ENCODE data around the gene CCDC82.

CCDC82 gene

GRCh38 chr11:96388891-96389719, 607 bp downstream of the CCDC82 start:
- H3K27me3 Mint-ChIP-seq, result no peaks in the 10 kb centered on the region
- DNase-seq (no peak), ATAC-seq (replicated peaks) (peak; percentile 61 to 62)
- no peaks in the 10 kb centered on the region for H3K9me3 Mint-ChIP-seq
- peak overlapping the region; percentile 87 to 90 for H3K4me3 Mint-ChIP-seq
- H3K36me3 Mint-ChIP-seq, result peaks cover 18 to 23% of the 10 kb centered on the region in 2 donors
- peaks cover 18 to 45% of the 10 kb centered on the region in 2 donors for H3K4me1 Mint-ChIP-seq
- H3K27ac Mint-ChIP-seq, result peak overlapping the region; percentile 95

- H3K4me1 Mint-ChIP-seq, result peaks cover 15 to 29% of the 10 kb centered on the region in 2 donors
- DNase-seq (no peak), ATAC-seq (replicated peaks) (no peak)
- H3K27me3 Mint-ChIP-seq, result no peaks in the 10 kb centered on the region
- H3K27ac Mint-ChIP-seq, result no peak overlapping the region
- H3K4me3 Mint-ChIP-seq, result no peak overlapping the region
- peaks cover 21 to 24% of the 10 kb centered on the region in 2 donors for H3K36me3 Mint-ChIP-seq
- H3K9me3 Mint-ChIP-seq, result no peaks in the 10 kb centered on the region
Observed at GRCh38 chr11:96385187-96385586, 4.5 kb downstream of the CCDC82 start.

GRCh38 chr11:96384156-96384555, 5.6 kb downstream of the CCDC82 start:
- Mint-ChIP-seq H3K36me3 (peaks cover 26 to 31% of the 10 kb centered on the region in 2 donors), H3K4me1 (peaks cover 15 to 28% of the 10 kb centered on the region in 2 donors), H3K27ac (no peak overlapping the region), H3K4me3 (no peak overlapping the region), H3K9me3 (no peaks in the 10 kb centered on the region), H3K27me3 (no peaks in the 10 kb centered on the region)
- ATAC-seq (replicated peaks) (no peak), DNase-seq (no peak)

- Mint-ChIP-seq H3K27ac (no peak overlapping the region), H3K9me3 (no peaks in the 10 kb centered on the region), H3K4me3 (no peak overlapping the region), H3K27me3 (no peaks in the 10 kb centered on the region), H3K36me3 (peaks cover 34 to 42% of the 10 kb centered on the region in 2 donors), H3K4me1 (no peaks in the 10 kb centered on the region)
- DNase-seq (no peak), ATAC-seq (replicated peaks) (no peak)
Observed at GRCh38 chr11:96376796-96377195, 12.9 kb downstream of the CCDC82 start.

- H3K4me3 Mint-ChIP-seq, result no peak overlapping the region
Observed at GRCh38 chr11:96373826-96374225, 15.9 kb downstream of the CCDC82 start.

GRCh38 chr11:96367342-96367741, 22.4 kb downstream of the CCDC82 start:
- Mint-ChIP-seq H3K27me3 (no peaks in the 10 kb centered on the region), H3K27ac (no peak overlapping the region), H3K9me3 (no peaks in the 10 kb centered on the region), H3K4me3 (no peak overlapping the region), H3K36me3 (peaks cover 24 to 35% of the 10 kb centered on the region in 2 donors), H3K4me1 (peaks cover 6% of the 10 kb centered on the region in 2 donors)
- DNase-seq (no peak), ATAC-seq (replicated peaks) (no peak)

More at GRCh38 chr11:96373826-96374225, 15.9 kb downstream of the CCDC82 start:
- Mint-ChIP-seq H3K27ac (no peak overlapping the region), H3K4me1 (no peaks in the 10 kb centered on the region), H3K9me3 (no peaks in the 10 kb centered on the region), H3K36me3 (peaks cover 28 to 44% of the 10 kb centered on the region in 2 donors), H3K27me3 (no peaks in the 10 kb centered on the region)
- no peak for ATAC-seq (replicated peaks)
- DNase-seq, result no peak

GRCh38 chr11:96366024-96366423, 23.7 kb downstream of the CCDC82 start:
- peaks cover 20 to 30% of the 10 kb centered on the region in 2 donors for H3K36me3 Mint-ChIP-seq

GRCh38 chr11:96365493-96365892, 24.2 kb downstream of the CCDC82 start:
- no peaks in the 10 kb centered on the region for H3K27me3 Mint-ChIP-seq
- H3K9me3 Mint-ChIP-seq, result no peaks in the 10 kb centered on the region
- no peak overlapping the region for H3K27ac Mint-ChIP-seq
- peaks cover 6% of the 10 kb centered on the region in 2 donors for H3K4me1 Mint-ChIP-seq
- DNase-seq, result no peak
- ATAC-seq (replicated peaks), result no peak
- peaks cover 21 to 27% of the 10 kb centered on the region in 2 donors for H3K36me3 Mint-ChIP-seq
- no peak overlapping the region for H3K4me3 Mint-ChIP-seq

More at GRCh38 chr11:96366024-96366423, 23.7 kb downstream of the CCDC82 start:
- H3K27me3 Mint-ChIP-seq, result no peaks in the 10 kb centered on the region
- no peak for ATAC-seq (replicated peaks)
- no peak overlapping the region for H3K27ac Mint-ChIP-seq
- no peaks in the 10 kb centered on the region for H3K9me3 Mint-ChIP-seq
- H3K4me3 Mint-ChIP-seq, result no peak overlapping the region
- no peak for DNase-seq
- peaks cover 6% of the 10 kb centered on the region in 2 donors for H3K4me1 Mint-ChIP-seq

GRCh38 chr11:96361778-96362177, 27.9 kb downstream of the CCDC82 start:
- DNase-seq, result no peak
- no peak for ATAC-seq (replicated peaks)
- Mint-ChIP-seq H3K4me3 (no peak overlapping the region), H3K27ac (no peak overlapping the region), H3K4me1 (peaks cover 0 to 8% of the 10 kb centered on the region in 2 donors), H3K27me3 (no peaks in the 10 kb centered on the region), H3K9me3 (no peaks in the 10 kb centered on the region), H3K36me3 (peaks cover 10 to 30% of the 10 kb centered on the region in 2 donors)

GRCh38 chr11:96358321-96358720, 31.4 kb downstream of the CCDC82 start:
- no peak for ATAC-seq (replicated peaks)

GRCh38 chr11:96357794-96358193, 31.9 kb downstream of the CCDC82 start:
- Mint-ChIP-seq H3K36me3 (peaks cover 28 to 48% of the 10 kb centered on the region in 2 donors), H3K27me3 (no peaks in the 10 kb centered on the region), H3K9me3 (no peaks in the 10 kb centered on the region), H3K4me3 (no peak overlapping the region), H3K27ac (no peak overlapping the region), H3K4me1 (peaks cover 0 to 8% of the 10 kb centered on the region in 2 donors)
- ATAC-seq (replicated peaks), result no peak
- DNase-seq, result no peak

More at GRCh38 chr11:96358321-96358720, 31.4 kb downstream of the CCDC82 start:
- Mint-ChIP-seq H3K4me1 (peaks cover 0 to 8% of the 10 kb centered on the region in 2 donors), H3K27ac (no peak overlapping the region), H3K36me3 (peaks cover 28 to 50% of the 10 kb centered on the region in 2 donors), H3K9me3 (no peaks in the 10 kb centered on the region), H3K4me3 (no peak overlapping the region), H3K27me3 (no peaks in the 10 kb centered on the region)
- DNase-seq, result no peak

- peaks cover 0 to 8% of the 10 kb centered on the region in 2 donors for H3K4me1 Mint-ChIP-seq
- no peaks in the 10 kb centered on the region for H3K27me3 Mint-ChIP-seq
- H3K4me3 Mint-ChIP-seq, result no peak overlapping the region
- no peak overlapping the region for H3K27ac Mint-ChIP-seq
- ATAC-seq (replicated peaks) (no peak), DNase-seq (no peak)
- H3K9me3 Mint-ChIP-seq, result no peaks in the 10 kb centered on the region
- peaks cover 28 to 49% of the 10 kb centered on the region in 2 donors for H3K36me3 Mint-ChIP-seq
Observed at GRCh38 chr11:96356848-96357247, 32.9 kb downstream of the CCDC82 start.

GRCh38 chr11:96342961-96343711, 46.6 kb downstream of the CCDC82 start, which contains the start of gene MAML2:
Gene MAML2, minus strand, starts transcription at chr11:96343195. Its CDS starts 1,300 bp downstream, at chr11:96341895.
- no peaks in the 10 kb centered on the region for H3K9me3 Mint-ChIP-seq
- peaks cover 1 to 3% of the 10 kb centered on the region in 2 donors for H3K36me3 Mint-ChIP-seq
- H3K4me1 Mint-ChIP-seq, result peaks cover 36 to 46% of the 10 kb centered on the region in 2 donors
- H3K27me3 Mint-ChIP-seq, result no peaks in the 10 kb centered on the region
- ATAC-seq (replicated peaks), result peak; percentile 82
- DNase-seq, result peak; percentile 91
- peak within 1 kb of the TSS; percentile 96 for H3K27ac Mint-ChIP-seq
- peak within 1 kb of the TSS; percentile 98 to 99 for H3K4me3 Mint-ChIP-seq

Measured in stimulated activated naive B cell treated with anti-CD40 and anti-IgM and Interleukin-4, amounts not matched to agents 10 μg/mL and 1 μg/mL and 100 μg/mL, for 72 hours (primary cell).